PC-9 (cell line): ENCODE results near the gene TAX1BP1.

ENCODE experiments used
- CTCF ChIP-seq: fragments of 200-600 bp; sonication (generic); conservative IDR thresholded peaks from 2 replicates; pipeline ENCODE4 v1.6.1; 2017; ENCODE audit warnings: mixed run types, antibody characterized with exemption, mild to moderate bottlenecking, moderate library complexity
- EZH2 ChIP-seq: fragments of 200-600 bp; sonication (generic); IDR thresholded peaks from 2 replicates; pipeline ENCODE4 v1.8.0; 2017; ENCODE audit warnings: antibody characterized with exemption, low read depth

DNA sequence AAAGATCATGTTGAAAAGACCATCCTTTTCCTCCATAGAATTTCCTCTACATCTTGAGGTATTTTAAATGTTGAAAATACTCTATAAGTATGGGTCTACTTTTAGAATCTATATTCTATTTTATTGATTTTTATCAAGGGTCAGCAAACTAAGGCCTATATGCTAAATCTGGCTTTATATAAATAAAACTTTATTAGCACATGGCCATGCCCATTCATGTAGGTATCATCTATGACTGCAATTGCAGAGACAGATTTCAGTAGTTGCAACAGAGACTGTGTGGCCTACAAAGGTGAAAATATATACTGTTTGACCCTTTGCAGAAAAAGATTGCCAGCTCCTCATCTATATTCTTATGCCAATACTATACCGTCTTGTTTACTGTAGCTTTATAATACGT, 72.7 kb downstream of the TAX1BP1 start:
- TF ChIP-seq CTCF (no peak), EZH2 (no peak)
